Kidney glomerular epithelial cell (primary cell): Measurements from ENCODE around the gene OR5B3.
A peak's percentile ranks its signal among the peaks of the same experiment; 100 is the strongest.
"Not testable (repeated sequence)": the region's sequence is repeated elsewhere in the genome, so short reads cannot be mapped to it uniquely, and the experiment has no call there.

Source experiments
- DNase-seq: peaks from one replicate; lab custom pipeline; 2025; lab: John Stamatoyannopoulos, UW

The OR5B3 gene

DNA sequence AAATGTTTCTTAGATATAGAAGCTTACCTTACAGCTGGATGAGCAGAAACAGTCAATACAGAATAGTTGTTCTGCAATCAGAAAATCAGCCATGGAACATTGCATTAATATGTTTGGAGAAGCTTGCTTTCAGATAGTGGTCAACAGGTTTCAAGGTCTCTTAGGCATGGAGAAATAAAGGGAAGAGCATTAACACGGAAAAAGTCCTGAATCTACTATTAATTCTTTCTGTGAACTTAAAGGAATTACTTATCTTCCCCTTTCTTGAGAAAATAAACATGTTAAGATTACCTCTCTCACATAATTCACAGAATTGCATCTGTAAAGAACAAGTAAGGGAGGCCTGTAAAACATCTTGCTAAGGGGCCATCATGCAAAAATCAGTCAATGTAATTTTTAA lies at the start of gene OR5B3:
Gene OR5B3 (minus strand): TSS at position 101 of the 400 bp plus-strand sequence. CDS start 3,465 bp downstream, outside the sequence.
- no peak for DNase-seq

DNA sequence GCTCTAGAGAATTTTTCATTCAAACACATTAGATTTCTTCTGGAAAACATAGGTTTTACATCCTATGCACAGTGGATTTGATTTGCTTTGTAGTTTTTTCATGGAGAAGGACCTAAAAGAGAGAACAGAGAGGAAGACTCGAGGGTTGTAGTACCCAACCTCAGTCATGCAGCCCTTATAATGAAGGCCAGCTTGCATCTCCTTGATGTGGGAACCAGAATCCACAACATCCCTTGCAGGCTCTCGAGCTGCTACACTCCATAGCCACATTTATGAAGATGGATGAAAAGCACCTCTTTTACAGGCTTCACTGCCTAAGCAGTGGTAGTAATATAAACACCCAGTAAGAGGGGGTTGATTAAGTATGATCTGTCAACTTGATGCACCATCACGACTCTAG lies 44.9 kb upstream of the OR5B3 start:
- no peak for DNase-seq

DNA sequence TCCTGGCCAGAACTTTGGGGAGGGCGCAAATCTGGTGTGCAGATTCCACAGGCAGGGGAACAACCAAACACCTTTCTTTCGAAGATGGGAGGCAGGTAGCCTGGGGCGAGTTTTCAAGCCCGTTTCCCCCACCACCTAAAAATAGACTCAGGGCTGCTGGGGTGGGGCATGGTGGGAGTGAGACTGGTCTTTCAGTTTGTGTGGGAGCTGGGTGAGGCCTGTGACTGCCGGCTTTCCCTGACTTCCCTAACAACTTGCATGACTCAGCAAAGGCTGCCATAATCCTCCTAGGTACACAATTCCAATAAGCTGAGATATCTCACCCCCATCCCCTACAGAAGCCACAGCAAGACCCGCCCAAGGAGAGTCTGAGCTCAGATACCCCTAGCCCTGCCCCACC lies 39.6 kb upstream of the OR5B3 start:
- DNase-seq = no peak

GRCh38 chr11:58444300-58444699 lies 37.6 kb upstream of the OR5B3 start:
- no peak for DNase-seq

- DNase-seq = no peak
Measured at GRCh38 chr11:58442136-58442535, 35.5 kb upstream of the OR5B3 start, which contains the start of gene OR5B12. Gene OR5B12, minus strand, starts transcription at chr11:58442236. Its CDS starts 2,085 bp downstream, at chr11:58440151.

DNA sequence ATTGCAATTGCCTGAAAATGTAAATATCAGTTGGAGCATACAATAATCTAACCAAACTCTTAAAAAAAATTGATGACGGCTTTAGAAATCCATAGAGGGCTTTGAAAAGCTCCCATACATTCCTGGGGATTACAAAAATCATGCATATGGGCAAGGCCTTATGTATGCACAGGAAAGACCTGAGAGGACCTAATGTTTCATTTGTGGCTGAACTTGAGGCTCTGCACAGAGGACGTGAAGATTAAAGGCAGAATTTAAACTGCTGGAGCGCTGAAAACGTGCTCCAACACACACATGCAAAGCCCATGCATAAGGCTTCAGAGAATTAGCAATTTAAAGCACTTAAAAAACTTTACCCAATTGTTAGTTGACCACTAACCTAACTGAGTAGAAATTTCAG lies 31.8 kb upstream of the OR5B3 start:
- DNase-seq = no peak

DNA sequence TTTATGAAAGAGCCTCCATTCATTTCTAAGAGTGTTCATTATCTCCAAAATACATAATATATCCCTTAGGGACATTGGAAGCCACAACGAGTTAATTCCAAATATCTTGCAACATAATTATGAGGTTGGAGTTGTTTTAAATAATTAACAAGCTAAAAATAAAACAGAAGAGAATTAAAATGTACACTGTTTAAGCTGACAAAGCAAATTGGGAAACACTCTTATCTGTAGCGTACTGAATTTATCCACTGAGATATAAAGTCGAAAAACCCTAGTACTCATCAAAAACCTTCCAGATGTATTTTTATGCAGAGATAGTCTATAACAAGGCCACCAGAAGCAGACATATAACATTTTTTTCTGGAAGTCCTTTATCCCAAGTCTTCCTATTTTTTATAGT lies 27.5 kb upstream of the OR5B3 start:
- no peak for DNase-seq

DNA sequence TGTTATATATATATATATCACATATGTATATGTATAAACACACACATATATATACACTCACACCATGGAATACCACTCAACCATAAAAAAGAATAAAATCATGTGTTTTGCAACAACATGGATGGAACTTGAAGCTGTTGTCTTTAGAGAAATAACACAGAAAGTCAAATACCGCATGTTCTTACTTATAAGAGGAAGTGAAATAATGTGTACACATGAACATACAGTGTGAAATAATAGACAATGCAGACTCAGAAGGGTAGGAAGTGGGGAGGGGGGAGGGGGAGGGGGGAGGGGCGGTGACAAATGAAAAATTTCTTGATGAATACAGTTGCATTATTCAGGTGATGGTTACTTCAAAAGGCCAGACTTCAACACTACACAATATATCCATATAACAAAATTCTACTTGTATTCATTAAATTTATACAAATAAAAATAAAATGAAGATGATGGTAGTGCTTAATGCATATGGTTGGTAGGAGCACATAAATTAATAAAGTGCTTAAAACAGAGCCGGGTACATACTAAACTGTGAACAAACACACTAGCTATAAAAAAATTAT lies 27.0 kb upstream of the OR5B3 start:
- DNase-seq = no peak

- DNase-seq = no peak
Measured at GRCh38 chr11:58429273-58429672, 22.6 kb upstream of the OR5B3 start.

- DNase-seq = no peak
Measured at GRCh38 chr11:58428021-58428420, 21.3 kb upstream of the OR5B3 start, which contains the start of gene OR5B2. Gene OR5B2, minus strand, starts transcription at chr11:58428121. Its CDS starts 4,860 bp downstream, at chr11:58423261.

DNA sequence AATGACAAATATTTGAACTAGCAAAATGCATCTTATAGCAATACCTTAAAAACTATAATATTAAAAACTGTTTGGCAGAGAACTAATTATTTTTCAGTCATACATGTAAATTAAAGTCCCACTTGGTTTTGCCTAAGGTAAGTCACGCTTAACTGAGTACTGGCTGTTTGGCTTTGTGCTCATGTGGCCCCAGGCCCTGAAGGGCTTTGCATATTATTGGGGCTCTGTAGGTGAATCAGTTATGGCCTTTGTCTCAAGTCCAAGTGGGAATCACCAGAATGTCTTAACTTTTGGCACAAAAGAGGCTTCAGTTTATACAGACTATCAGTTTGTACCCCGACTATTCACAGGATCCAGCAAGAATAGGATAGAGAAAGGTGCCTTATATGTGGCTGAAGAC lies 7.1 kb downstream of the OR5B3 start:
- DNase-seq = not testable (repeated sequence)

DNA sequence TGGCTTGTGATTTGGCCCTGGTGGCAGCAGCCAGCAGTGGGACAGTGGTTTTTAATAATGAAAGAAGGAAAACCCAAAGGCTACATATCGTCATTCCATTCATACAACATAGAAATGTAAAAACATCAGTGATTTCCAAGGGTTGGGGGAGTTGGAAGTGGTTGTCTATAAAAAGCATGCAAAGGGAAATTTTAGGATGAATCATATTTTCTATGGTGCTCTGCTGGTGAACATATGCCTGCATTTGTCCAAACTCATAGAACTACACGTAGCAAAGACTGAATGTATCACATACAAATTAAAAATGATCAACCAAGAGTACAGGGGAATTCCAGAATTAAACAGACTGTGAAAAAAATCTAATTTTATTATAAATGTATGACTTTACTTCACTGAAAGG lies 11.1 kb downstream of the OR5B3 start:
- DNase-seq = no peak

GRCh38 chr11:58394195-58394594 lies 12.5 kb downstream of the OR5B3 start:
- peak; percentile 36 for DNase-seq

DNA sequence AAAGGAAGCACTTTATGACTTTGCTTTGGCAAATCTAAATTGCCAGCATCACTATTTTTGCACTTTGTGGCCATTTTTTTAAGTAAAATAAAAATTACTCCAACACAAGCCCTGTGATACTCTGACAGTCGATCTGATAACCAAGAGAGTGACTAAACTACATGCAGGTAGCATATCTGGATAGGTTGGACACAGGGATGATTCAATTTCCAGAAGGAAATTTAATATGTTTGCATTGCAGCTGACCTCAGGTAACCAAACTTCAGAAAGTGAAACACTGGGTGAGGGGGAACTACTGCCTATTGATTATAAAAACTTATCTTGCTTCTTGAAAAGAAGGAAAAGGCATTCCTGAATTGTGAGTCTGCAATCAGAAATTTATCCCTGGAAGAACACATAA lies 13.9 kb downstream of the OR5B3 start:
- no peak for DNase-seq

- DNase-seq = no peak
Measured at GRCh38 chr11:58391879-58392278, 14.8 kb downstream of the OR5B3 start.

GRCh38 chr11:58390551-58391063 lies 16.1 kb downstream of the OR5B3 start:
- DNase-seq = no peak

GRCh38 chr11:58358969-58359368 lies 47.7 kb downstream of the OR5B3 start, which contains the start of gene OR5B17:
Gene OR5B17, minus strand, starts transcription at chr11:58359069. Its CDS starts 0 bp downstream, at chr11:58359069.
- no peak for DNase-seq

GRCh38 chr11:58354727-58355126 lies 51.9 kb downstream of the OR5B3 start:
- DNase-seq = no peak
